ENCODE measurements around the gene PRICKLE1.

- TF ChIP-seq CTCF (IDR thresholded peaks at IDR 0.05; ENCODE audit: insufficient read depth, low read length) (no peak), POLR2AphosphoS5 (IDR thresholded peaks at IDR 0.05; ENCODE audit: low read depth) (no peak), REST (IDR thresholded peaks at IDR 0.05; ENCODE audit: insufficient replicate concordance, low read depth) (no peak), GABPA (IDR thresholded peaks at IDR 0.05; ENCODE audit: low read depth) (no peak), SPI1 (IDR thresholded peaks at IDR 0.05; ENCODE audit: borderline replicate concordance, low read depth) (no peak)
Measured at GRCh38 chr12:42574851-42575266, 14.7 kb downstream of the PRICKLE1 start.

All from HL-60 (cell line).